Prostate gland (tissue), 2 donors: ENCODE measurements around the gene TNS1.

Experiments
- CTCF ChIP-seq, 4 experiments: fragments of 200-600 bp in 2 of 4; fragments of 450-650 bp in 2 of 4; sonication (generic) in 2 of 4; IDR thresholded peaks; 1 replicate in 3 of 4; 2 replicates in 1 of 4; pipeline ENCODE4 v1.5.1; 2016 to 2019; ENCODE audit warnings: antibody characterized with exemption in 4 of 4, mild to moderate bottlenecking in 2 of 4, moderate library complexity in 2 of 4
- POLR2A ChIP-seq: fragments of 450-650 bp; IDR thresholded peaks from one replicate; pipeline ENCODE4 v1.6.1; 2016; ENCODE audit warnings: antibody characterized with exemption, mild to moderate bottlenecking
- POLR2AphosphoS5 ChIP-seq: sonication (generic); formaldehyde crosslinking; IDR thresholded peaks from one replicate; pipeline ENCODE4 v1.6.1; 2017; ENCODE audit warnings: antibody characterized with exemption

GRCh38 chr2:217832115-217832514, 170.7 kb downstream of the TNS1 start:
- no peak for TF ChIP-seq POLR2A
- no peak for TF ChIP-seq CTCF (IDR thresholded peaks at IDR 0.05)
- no peak for TF ChIP-seq POLR2AphosphoS5
